Measurements from ENCODE around the gene PHYKPL. TPM values are rescaled to one million over a fixed set of nuclear protein-coding genes. Genes with fewer than 3 reads are reported as not detected.
"Not testable (repeated sequence)": the region's sequence is repeated elsewhere in the genome, so short reads cannot be mapped to it uniquely, and the experiment has no call there.

PHYKPL gene
- total and polyA plus RNA-seq, 4 donors, result 24.1 to 78.0 (median 51.3) TPM

DNA sequence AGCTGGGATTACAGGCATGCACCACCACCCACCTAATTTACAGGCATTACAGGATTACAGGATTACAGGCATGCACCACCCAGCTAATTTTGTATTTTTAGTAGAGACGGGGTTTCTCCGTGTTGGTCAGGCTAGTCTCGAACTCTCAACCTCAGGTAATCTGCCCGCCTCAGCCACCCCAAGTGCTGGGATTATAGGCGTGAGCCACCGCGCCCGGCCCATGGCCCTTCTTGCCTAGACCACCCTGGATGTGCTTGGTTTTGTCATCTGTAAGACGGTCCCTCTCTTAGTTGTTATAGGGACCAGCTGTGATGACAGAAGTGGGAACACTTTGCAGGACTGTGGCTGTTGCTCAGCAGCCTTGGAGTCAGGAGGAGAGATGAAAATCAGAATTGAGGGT, 3.5 kb upstream of the PHYKPL start:
- no peak for DNase-seq (ENCODE audit: low read depth in 4 of 6, low spot score in 6 of 6)
- no peaks in the 10 kb centered on the region for H3K9me3 ChIP-seq (ENCODE audit: control insufficient read depth, insufficient read depth, low read length)
- WGBS (ENCODE audit: insufficient coverage), result 95% methylated on average over 9 of the region's 9 CpGs
- peaks cover 2% of the 10 kb centered on the region for H3K36me3 ChIP-seq (ENCODE audit: control insufficient read depth, insufficient read depth, low read length)
- no peak overlapping the region for H3K4me3 ChIP-seq (ENCODE audit: low read depth, low read length)
- no peak overlapping the region for H3K27ac ChIP-seq (ENCODE audit: low read depth, low read length)
- no peaks in the 10 kb centered on the region for H3K27me3 ChIP-seq (ENCODE audit: control insufficient read depth, insufficient read depth, low read length)
- peaks cover 57% of the 10 kb centered on the region for H3K4me1 ChIP-seq (ENCODE audit: control insufficient read depth, insufficient read depth, low read length)

DNA sequence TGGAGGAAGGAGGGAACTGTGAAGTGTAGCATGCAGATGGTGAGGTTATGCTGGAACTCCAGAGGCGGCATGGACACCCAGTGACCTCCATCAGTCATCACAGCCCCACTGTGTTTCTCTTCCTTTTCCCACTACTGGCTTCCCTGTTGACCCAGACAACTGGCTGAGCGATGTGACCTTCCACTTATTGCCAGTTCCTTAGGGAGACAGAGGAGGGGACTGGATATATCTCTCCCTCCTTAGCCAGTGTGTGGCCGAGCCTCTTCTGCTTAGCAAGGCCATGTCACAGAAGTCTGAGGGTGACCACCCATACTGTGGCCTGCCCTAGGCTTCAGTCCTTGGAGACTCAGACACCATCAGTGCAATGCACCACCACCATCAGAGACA, 3.0 kb upstream of the PHYKPL start:
- Histone ChIP-seq H3K9me3 (ENCODE audit: control insufficient read depth, insufficient read depth, low read length) (no peaks in the 10 kb centered on the region), H3K4me1 (ENCODE audit: control insufficient read depth, insufficient read depth, low read length) (peaks cover 60% of the 10 kb centered on the region), H3K27me3 (ENCODE audit: control insufficient read depth, insufficient read depth, low read length) (no peaks in the 10 kb centered on the region), H3K36me3 (ENCODE audit: control insufficient read depth, insufficient read depth, low read length) (peaks cover 2% of the 10 kb centered on the region), H3K4me3 (ENCODE audit: low read depth, low read length) (no peak overlapping the region), H3K27ac (ENCODE audit: low read depth, low read length) (no peak overlapping the region)
- WGBS (ENCODE audit: insufficient coverage), result 71% methylated on average over 2 of the region's 3 CpGs
- DNase-seq (ENCODE audit: low read depth in 4 of 6, low spot score in 6 of 6), result no peak

DNA sequence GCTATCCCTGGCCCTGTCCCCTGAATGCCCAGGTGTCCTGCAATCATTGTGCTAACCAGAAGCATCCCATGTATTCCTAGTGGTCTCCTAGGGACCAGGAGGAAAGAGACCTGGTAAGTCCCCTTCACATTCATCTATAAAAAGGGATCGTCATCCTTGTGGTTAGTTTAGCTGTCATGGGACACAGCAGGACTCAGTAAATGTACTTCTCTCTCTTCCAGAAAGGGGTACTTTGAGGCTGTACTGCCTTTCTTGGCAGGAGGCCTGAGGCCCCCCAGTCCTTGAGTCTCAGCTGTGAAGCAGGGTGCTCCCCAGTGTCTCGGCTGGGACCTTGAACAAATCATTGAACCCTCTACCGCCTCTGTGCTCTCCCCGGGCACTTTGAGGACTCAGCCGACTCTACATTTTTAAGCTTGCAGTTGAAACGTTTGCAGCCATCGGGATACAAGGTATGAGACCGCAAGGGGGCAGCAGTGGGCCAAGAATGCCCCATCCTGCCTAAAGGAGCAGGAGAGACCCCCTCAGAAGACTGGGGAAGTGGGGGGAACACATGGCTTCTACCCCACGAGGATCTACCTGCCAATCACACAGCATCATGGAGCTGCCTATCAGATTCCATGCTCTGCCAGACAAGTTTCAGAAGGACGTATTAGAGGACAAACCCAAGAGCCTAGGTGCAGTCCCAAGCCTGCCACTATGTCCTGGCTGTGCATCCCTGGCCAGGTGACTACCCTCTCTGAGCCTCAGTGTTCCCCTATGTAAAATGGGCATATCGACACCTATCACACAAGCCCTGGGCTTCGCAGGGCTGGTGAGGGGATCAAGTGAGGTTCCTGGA, 2.4 kb upstream of the PHYKPL start:
- peaks cover 57% of the 10 kb centered on the region for H3K4me1 ChIP-seq (ENCODE audit: control insufficient read depth, insufficient read depth, low read length)
- H3K27ac ChIP-seq (ENCODE audit: low read depth, low read length), result no peak overlapping the region
- peaks cover 5% of the 10 kb centered on the region for H3K36me3 ChIP-seq (ENCODE audit: control insufficient read depth, insufficient read depth, low read length)

DNA sequence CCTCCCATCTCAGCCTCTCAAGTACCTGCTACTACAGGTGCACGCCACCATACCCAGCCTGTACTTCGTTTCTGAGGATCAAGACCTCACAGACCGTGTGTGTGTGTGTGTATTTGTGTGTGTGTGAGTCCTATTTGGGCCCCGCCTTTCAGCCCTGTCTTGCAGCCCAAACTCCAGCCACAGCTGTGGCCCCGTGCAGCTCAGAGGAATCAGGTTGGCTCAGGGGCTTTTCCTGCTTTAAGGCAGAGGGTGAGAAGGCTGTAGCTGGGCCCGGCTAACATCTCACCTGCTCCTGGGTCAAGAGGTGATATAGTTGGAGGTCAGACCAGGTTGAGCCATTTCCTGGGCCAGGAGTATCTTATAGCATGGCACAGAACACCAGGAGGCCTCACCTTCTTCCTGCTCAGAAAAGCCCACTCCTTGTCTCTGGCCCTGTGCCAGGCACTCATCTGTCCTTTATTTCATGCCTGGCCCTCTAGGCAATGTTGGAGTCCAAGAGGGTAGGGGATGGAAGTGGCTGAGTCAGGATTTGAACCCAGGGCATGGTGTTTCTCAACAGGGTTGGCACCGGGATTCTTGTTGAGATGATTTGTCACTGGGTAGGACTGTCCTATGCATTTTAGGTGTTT, 1.6 kb upstream of the PHYKPL start:
- peaks cover 54% of the 10 kb centered on the region for H3K4me1 ChIP-seq (ENCODE audit: control insufficient read depth, insufficient read depth, low read length)
- H3K27me3 ChIP-seq (ENCODE audit: control insufficient read depth, insufficient read depth, low read length), result no peaks in the 10 kb centered on the region
- DNase-seq (ENCODE audit: low read depth in 4 of 6, low spot score in 6 of 6), result no peak
- WGBS (ENCODE audit: insufficient coverage), result 96% methylated on average over 4 of the region's 7 CpGs
- H3K9me3 ChIP-seq (ENCODE audit: control insufficient read depth, insufficient read depth, low read length), result no peaks in the 10 kb centered on the region
- no peak overlapping the region for H3K27ac ChIP-seq (ENCODE audit: low read depth, low read length)
- peaks cover 11% of the 10 kb centered on the region for H3K36me3 ChIP-seq (ENCODE audit: control insufficient read depth, insufficient read depth, low read length)
- no peak overlapping the region for H3K4me3 ChIP-seq (ENCODE audit: low read depth, low read length)

More for the DNA sequence above, 2.4 kb upstream of the PHYKPL start:
- Histone ChIP-seq H3K9me3 (ENCODE audit: control insufficient read depth, insufficient read depth, low read length) (no peaks in the 10 kb centered on the region), H3K27me3 (ENCODE audit: control insufficient read depth, insufficient read depth, low read length) (no peaks in the 10 kb centered on the region), H3K4me3 (ENCODE audit: low read depth, low read length) (no peak overlapping the region)
- WGBS (ENCODE audit: insufficient coverage), result 11% methylated on average over 9 of the region's 12 CpGs
- DNase-seq (ENCODE audit: low read depth in 4 of 6, low spot score in 6 of 6), result peak in 4 of 6 donors; percentile 39 to 88 (median 68)

DNA sequence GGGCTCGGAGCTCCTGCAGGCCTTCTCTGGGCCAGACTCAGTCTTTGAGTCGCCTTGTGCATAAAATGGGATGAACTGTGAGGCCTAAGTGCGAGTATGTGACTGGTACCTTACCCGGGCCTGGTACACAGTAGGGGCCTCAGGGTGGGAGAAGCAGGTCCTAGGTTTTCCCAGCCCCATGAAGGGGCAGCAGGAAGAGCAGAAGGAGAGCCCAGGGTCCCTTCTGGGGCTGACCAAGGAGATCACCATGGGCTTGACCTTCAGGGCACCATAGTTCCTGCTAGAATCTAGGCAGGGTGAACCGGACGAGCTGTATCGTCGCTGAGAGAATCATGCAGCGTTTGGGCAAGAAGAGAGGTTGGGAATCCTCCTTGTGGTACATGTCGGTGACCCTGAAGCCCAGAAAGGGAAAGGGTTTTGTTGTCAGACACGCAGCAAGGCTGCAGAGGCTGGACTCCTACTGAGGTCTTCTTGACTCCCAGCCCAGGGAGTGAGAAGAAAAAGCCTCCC, 373 bp upstream of the PHYKPL start:
- H3K4me1 ChIP-seq (ENCODE audit: control insufficient read depth, insufficient read depth, low read length), result peaks cover 50% of the 10 kb centered on the region
- no peak for DNase-seq (ENCODE audit: low read depth in 4 of 6, low spot score in 6 of 6)
- H3K27ac ChIP-seq (ENCODE audit: low read depth, low read length), result peak overlapping the region; percentile 79
- 60% methylated on average over 11 of the region's 11 CpGs for WGBS (ENCODE audit: insufficient coverage)
- H3K36me3 ChIP-seq (ENCODE audit: control insufficient read depth, insufficient read depth, low read length), result peaks cover 24% of the 10 kb centered on the region
- H3K9me3 ChIP-seq (ENCODE audit: control insufficient read depth, insufficient read depth, low read length), result no peaks in the 10 kb centered on the region
- H3K4me3 ChIP-seq (ENCODE audit: low read depth, low read length), result peak overlapping the region; percentile 73
- H3K27me3 ChIP-seq (ENCODE audit: control insufficient read depth, insufficient read depth, low read length), result no peaks in the 10 kb centered on the region

DNA sequence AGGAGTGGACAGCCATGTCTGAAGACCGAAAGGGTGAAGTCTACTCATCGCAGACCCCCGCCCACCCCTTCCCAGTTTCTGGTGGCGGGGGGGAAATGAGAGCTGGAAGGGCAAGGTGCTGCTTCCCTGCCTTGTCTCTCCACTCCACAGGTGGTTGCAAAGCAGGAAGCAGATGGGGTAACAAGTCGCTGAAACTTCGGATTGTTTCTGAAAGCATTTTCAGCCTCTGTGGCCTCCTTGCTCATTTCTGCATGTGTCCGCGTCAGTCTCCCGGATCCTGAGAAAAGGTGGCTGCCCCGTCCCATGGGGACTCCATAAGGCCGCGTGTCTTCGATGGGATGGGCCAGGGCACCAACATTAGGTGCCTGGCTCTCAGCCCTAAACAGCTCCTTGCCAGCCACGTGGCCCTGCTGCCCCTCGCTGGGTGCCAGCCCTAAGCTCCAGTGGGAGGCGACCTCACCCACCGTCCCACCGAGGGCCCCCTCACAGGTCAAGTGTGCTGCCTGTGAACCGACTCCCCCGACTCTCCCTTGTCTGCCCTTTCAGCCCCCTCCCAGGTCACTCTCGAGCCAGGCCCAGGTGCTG, 971 bp downstream of the PHYKPL start:
- peaks cover 42% of the 10 kb centered on the region for H3K4me1 ChIP-seq (ENCODE audit: control insufficient read depth, insufficient read depth, low read length)

DNA sequence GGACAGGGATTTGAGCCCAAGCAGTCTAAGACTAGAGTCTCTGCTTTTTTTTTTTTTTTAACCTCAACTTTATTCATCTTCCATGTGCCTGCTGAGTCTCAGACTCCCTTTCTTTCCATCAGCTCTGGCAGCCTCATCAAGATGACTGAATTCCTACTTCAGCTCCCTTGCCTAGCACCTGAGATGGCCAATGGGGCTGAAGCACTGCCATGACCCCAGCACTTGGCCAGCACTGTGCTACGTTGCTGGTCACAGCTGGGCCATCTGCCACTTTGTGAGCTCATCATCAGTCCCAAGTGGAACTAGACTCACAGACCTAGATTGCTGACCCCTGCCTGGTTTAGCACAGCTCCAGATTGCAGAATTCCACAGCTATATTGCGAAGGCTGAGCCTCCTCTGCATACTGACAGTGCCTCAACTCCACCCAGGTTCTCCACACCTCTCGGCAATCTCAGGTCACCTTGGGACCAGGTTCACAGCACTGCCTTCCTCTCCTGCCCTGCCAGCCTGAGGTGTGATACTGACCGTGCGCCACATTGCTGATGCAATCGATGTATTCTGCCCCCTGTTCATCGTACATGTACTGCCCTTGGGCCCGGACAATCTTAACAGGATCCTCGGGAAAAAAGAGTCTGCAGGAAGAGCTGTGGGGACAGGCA, 1.6 kb downstream of the PHYKPL start:
- Histone ChIP-seq H3K9me3 (ENCODE audit: control insufficient read depth, insufficient read depth, low read length) (no peaks in the 10 kb centered on the region), H3K27ac (ENCODE audit: low read depth, low read length) (no peak overlapping the region), H3K4me3 (ENCODE audit: low read depth, low read length) (no peak overlapping the region), H3K4me1 (ENCODE audit: control insufficient read depth, insufficient read depth, low read length) (peaks cover 37% of the 10 kb centered on the region), H3K27me3 (ENCODE audit: control insufficient read depth, insufficient read depth, low read length) (no peaks in the 10 kb centered on the region), H3K36me3 (ENCODE audit: control insufficient read depth, insufficient read depth, low read length) (peaks cover 32% of the 10 kb centered on the region)
- DNase-seq (ENCODE audit: low read depth in 4 of 6, low spot score in 6 of 6), result no peak
- WGBS (ENCODE audit: insufficient coverage), result 90% methylated on average over 9 of the region's 9 CpGs

More for the DNA sequence above, 971 bp downstream of the PHYKPL start:
- no peak for DNase-seq (ENCODE audit: low read depth in 4 of 6, low spot score in 6 of 6)
- Histone ChIP-seq H3K27ac (ENCODE audit: low read depth, low read length) (peak overlapping the region; percentile 61), H3K4me3 (ENCODE audit: low read depth, low read length) (peak overlapping the region; percentile 73), H3K27me3 (ENCODE audit: control insufficient read depth, insufficient read depth, low read length) (no peaks in the 10 kb centered on the region), H3K9me3 (ENCODE audit: control insufficient read depth, insufficient read depth, low read length) (no peaks in the 10 kb centered on the region), H3K36me3 (ENCODE audit: control insufficient read depth, insufficient read depth, low read length) (peaks cover 32% of the 10 kb centered on the region)
- 35% methylated on average over 20 of the region's 21 CpGs for WGBS (ENCODE audit: insufficient coverage)

DNA sequence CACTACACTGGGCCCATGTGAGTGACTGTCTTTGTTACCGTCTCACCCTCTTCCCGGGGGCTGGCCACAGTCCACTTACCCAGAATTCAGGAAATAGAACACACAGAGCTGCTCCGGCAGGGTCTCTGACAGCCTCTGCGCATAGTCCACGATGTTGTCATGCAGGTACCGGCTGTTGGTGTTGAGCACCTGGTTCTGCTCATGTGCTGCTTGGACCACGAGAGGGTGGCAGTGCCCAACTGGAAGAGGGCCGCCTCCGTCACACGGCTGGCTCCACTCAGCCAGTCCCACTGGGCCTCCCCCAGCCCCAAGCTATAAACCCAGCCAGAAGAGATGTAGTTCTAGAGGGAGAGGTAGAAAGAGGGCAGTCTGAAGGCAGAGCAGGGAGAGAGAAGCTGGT, 2.7 kb downstream of the PHYKPL start:
- Histone ChIP-seq H3K27me3 (ENCODE audit: control insufficient read depth, insufficient read depth, low read length) (no peaks in the 10 kb centered on the region), H3K27ac (ENCODE audit: low read depth, low read length) (no peak overlapping the region), H3K4me3 (ENCODE audit: low read depth, low read length) (no peak overlapping the region), H3K36me3 (ENCODE audit: control insufficient read depth, insufficient read depth, low read length) (peaks cover 40% of the 10 kb centered on the region), H3K4me1 (ENCODE audit: control insufficient read depth, insufficient read depth, low read length) (peaks cover 29% of the 10 kb centered on the region), H3K9me3 (ENCODE audit: control insufficient read depth, insufficient read depth, low read length) (no peaks in the 10 kb centered on the region)
- no peak for DNase-seq (ENCODE audit: low read depth in 4 of 6, low spot score in 6 of 6)
- WGBS (ENCODE audit: insufficient coverage), result 96% methylated on average over 7 of the region's 10 CpGs

DNA sequence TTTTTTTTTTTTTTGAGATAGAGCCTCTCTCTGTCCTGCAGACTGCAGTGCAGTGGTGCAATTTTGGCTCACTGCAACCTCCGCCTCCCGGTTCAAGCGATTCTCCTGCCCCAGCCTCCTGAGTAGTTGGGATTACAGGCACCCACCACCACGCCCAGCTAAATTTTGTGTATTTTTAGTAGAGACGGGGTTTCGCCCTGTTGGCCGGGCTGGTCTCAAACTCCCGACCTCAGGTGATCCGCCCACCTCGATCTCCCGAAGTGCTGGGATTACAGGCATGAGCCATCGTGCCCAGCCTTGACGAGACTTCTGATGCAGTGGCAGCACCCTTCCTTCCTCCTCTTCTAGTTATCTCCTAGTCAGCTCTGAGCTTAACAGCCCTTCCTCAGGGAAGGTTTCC, 3.5 kb downstream of the PHYKPL start:
- not testable (repeated sequence) for H3K27ac ChIP-seq (ENCODE audit: low read depth, low read length); H3K4me3 ChIP-seq (ENCODE audit: low read depth, low read length); DNase-seq (ENCODE audit: low read depth in 4 of 6, low spot score in 6 of 6); H3K27me3 ChIP-seq (ENCODE audit: control insufficient read depth, insufficient read depth, low read length); H3K9me3 ChIP-seq (ENCODE audit: control insufficient read depth, insufficient read depth, low read length)
- 99% methylated on average over 13 of the region's 13 CpGs for WGBS (ENCODE audit: insufficient coverage)
- H3K36me3 ChIP-seq (ENCODE audit: control insufficient read depth, insufficient read depth, low read length), result peaks cover 46% of the 10 kb centered on the region
- H3K4me1 ChIP-seq (ENCODE audit: control insufficient read depth, insufficient read depth, low read length), result peaks cover 27% of the 10 kb centered on the region

All from spinal cord (tissue), 10 donors.